Activated naive CD4-positive, alpha-beta T cell treated with anti-CD3 and anti-CD28 coated beads, Interleukin-2, amount 50 U/mL, for 24 hours (primary cell): ENCODE data around the gene NT5DC2.

ENCODE experiments used
- H3K27ac Mint-ChIP-seq: one replicate; pipeline ENCODE4 v1.8.0; 2021; ENCODE audit warnings: mild to moderate bottlenecking, mixed read lengths
- H3K27me3 Mint-ChIP-seq: one replicate; pipeline ENCODE4 v1.8.0; 2021; ENCODE audit warnings: mixed read lengths
- H3K36me3 Mint-ChIP-seq: one replicate; pipeline ENCODE4 v1.8.0; 2021; ENCODE audit warnings: mixed read lengths
- H3K4me1 Mint-ChIP-seq: one replicate; pipeline ENCODE4 v1.8.0; 2021; ENCODE audit warnings: mixed read lengths
- H3K4me3 Mint-ChIP-seq: one replicate; pipeline ENCODE4 v1.8.0; 2021; ENCODE audit warnings: mild to moderate bottlenecking, mixed read lengths
- H3K9me3 Mint-ChIP-seq: one replicate; pipeline ENCODE4 v1.8.0; 2021; ENCODE audit warnings: mixed read lengths

The NT5DC2 gene

GRCh38 chr3:52509753-52510328 lies 23.8 kb downstream of the NT5DC2 start:
- no peaks in the 10 kb centered on the region for H3K4me1 Mint-ChIP-seq
- no peaks in the 10 kb centered on the region for H3K9me3 Mint-ChIP-seq
- no peak overlapping the region for H3K4me3 Mint-ChIP-seq
- H3K27ac Mint-ChIP-seq, result no peak overlapping the region
- no peaks in the 10 kb centered on the region for H3K27me3 Mint-ChIP-seq
- no peaks in the 10 kb centered on the region for H3K36me3 Mint-ChIP-seq

GRCh38 chr3:52507359-52507758 lies 26.3 kb downstream of the NT5DC2 start:
- H3K27ac Mint-ChIP-seq, result no peak overlapping the region
- no peaks in the 10 kb centered on the region for H3K27me3 Mint-ChIP-seq
- H3K4me1 Mint-ChIP-seq, result no peaks in the 10 kb centered on the region
- no peak overlapping the region for H3K4me3 Mint-ChIP-seq
- H3K9me3 Mint-ChIP-seq, result no peaks in the 10 kb centered on the region
- no peaks in the 10 kb centered on the region for H3K36me3 Mint-ChIP-seq

DNA sequence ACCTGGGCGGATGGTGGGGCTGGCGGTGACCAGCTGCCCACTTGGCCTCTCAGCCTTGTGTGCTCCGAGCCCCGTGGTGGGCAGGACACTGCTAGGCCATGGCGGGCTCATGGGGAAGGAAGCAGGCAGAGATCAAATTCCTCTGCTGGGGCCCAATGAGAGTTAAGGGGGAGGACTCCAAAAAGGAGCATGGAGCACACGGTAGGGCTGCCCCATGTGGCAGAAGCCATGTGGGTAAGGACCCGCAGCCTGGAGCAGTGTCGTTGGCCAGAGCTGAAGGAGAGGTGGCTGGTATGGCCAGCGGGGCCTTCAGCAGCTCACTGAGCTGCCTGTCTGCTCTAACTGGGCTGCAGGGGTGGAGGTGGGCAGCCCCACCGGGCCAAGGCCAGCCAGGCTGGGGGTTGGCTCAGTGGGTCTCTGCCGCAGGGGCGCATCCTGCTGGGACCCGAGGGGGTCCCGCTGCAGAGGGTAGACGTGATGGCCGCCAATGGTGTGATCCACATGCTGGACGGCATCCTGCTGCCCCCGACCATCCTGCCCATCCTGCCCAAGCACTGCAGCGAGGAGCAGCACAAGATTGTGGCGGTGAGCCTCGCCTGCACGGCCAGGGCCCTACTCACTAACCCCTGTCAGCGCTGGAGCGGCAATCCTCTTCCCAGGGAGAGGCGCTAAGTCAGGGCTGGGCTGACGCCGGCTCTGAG lies 27.2 kb downstream of the NT5DC2 start:
- H3K36me3 Mint-ChIP-seq, result no peaks in the 10 kb centered on the region
- H3K27me3 Mint-ChIP-seq, result no peaks in the 10 kb centered on the region
- no peak overlapping the region for H3K27ac Mint-ChIP-seq
- no peaks in the 10 kb centered on the region for H3K9me3 Mint-ChIP-seq
- no peaks in the 10 kb centered on the region for H3K4me1 Mint-ChIP-seq
- H3K4me3 Mint-ChIP-seq, result no peak overlapping the region

DNA sequence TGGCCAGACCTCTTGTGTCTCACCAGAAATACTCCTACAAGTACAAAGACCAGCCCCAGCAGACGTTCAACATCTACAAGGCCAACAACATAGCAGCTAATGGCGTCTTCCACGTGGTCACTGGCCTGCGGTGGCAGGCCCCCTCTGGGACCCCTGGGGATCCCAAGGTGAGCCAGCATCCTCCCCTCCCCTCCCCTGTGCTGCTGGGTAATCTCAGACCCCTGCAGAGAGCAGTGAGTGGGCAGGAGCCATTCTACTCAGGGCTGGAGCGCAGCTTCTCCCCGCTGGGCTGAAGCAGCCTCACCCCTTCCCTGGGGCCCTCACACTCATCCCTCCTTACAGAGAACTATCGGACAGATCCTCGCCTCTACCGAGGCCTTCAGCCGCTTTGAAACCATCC lies 28.7 kb downstream of the NT5DC2 start:
- H3K27ac Mint-ChIP-seq, result no peak overlapping the region
- H3K27me3 Mint-ChIP-seq, result no peaks in the 10 kb centered on the region
- H3K4me3 Mint-ChIP-seq, result no peak overlapping the region
- H3K4me1 Mint-ChIP-seq, result no peaks in the 10 kb centered on the region
- no peaks in the 10 kb centered on the region for H3K36me3 Mint-ChIP-seq
- H3K9me3 Mint-ChIP-seq, result no peaks in the 10 kb centered on the region

DNA sequence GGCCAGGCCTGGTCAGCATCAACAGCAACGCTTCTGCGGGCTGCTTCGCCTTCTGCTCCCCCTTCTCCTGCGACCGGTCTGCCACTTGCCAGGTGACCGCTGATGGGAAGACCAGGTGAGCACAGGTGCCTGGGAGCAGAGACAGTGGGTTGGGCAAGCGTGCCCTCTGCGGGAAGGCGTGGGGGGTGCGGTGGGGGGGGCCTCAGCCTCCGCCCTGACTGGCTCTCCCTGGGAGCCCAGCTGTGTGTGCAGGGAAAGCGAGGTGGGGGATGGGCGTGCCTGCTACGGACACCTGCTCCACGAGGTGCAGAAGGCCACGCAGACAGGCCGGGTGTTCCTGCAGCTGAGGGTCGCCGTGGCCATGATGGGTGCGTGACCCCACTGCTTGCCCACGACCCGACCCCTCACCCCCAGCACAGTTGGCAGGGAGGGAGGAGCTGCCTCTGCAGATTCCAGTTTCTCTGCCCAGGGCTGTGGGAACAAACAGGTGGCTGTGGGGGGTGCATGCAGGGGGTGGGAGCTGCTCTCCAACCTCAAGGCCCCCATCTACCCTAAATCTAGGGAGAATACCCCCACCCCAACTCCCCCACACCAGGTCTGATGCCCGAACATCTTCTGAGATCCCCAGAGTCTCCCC lies 29.8 kb downstream of the NT5DC2 start:
- Mint-ChIP-seq H3K36me3 (no peaks in the 10 kb centered on the region), H3K27me3 (no peaks in the 10 kb centered on the region), H3K9me3 (no peaks in the 10 kb centered on the region), H3K4me3 (no peak overlapping the region), H3K27ac (no peak overlapping the region), H3K4me1 (no peaks in the 10 kb centered on the region)

DNA sequence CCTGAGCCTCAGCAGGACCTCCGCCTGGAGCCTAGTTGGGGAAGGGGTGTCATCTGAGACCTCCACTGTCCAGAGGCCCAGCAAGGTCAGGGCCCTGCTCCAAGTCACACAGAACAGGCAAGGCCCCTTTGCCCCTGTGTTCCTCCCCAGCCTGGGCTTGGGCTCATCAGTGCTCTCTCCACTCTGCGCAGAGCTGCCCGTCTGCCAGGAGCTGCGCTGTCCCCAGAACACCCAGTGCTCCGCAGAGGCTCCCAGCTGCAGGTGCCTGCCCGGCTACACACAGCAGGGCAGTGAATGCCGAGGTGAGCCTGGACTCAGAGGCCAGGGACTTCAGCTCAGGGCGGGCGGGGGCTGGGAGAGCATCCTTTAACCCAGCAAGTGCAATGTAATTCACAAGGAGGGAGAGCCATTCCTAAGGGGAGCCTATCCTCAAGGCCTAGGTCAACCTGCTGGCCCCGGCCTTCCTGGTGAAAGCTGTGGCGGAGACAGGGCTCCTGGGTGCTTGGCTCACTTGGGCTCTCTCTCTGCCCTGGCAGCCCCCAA lies 30.8 kb downstream of the NT5DC2 start:
- no peaks in the 10 kb centered on the region for H3K9me3 Mint-ChIP-seq
- H3K36me3 Mint-ChIP-seq, result no peaks in the 10 kb centered on the region
- no peak overlapping the region for H3K4me3 Mint-ChIP-seq
- H3K27ac Mint-ChIP-seq, result no peak overlapping the region
- H3K27me3 Mint-ChIP-seq, result no peaks in the 10 kb centered on the region
- H3K4me1 Mint-ChIP-seq, result no peaks in the 10 kb centered on the region

- H3K4me1 Mint-ChIP-seq, result no peaks in the 10 kb centered on the region
- no peak overlapping the region for H3K4me3 Mint-ChIP-seq
- H3K27me3 Mint-ChIP-seq, result no peaks in the 10 kb centered on the region
- no peaks in the 10 kb centered on the region for H3K9me3 Mint-ChIP-seq
- no peaks in the 10 kb centered on the region for H3K36me3 Mint-ChIP-seq
- no peak overlapping the region for H3K27ac Mint-ChIP-seq
Observed at GRCh38 chr3:52502001-52502400, 31.7 kb downstream of the NT5DC2 start.

DNA sequence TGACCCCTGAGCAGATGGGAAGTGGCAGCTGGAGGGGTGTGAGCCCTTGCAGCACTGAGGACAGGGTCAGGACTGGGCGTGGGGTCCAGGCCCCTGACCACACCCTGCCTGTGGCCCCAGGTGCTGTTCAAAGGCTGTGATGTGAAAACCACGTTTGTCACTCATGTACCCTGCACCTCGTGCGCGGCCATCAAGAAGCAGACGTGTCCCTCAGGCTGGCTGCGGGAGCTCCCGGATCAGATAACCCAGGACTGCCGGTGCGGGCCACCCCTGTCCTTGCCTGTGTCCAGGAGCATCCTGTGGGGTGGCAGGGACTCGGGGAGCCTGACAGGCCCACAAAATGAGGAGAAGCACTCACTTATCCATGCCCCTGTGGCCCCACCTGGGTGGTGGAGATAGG lies 32.6 kb downstream of the NT5DC2 start:
- no peaks in the 10 kb centered on the region for H3K9me3 Mint-ChIP-seq
- no peaks in the 10 kb centered on the region for H3K36me3 Mint-ChIP-seq
- no peak overlapping the region for H3K4me3 Mint-ChIP-seq
- H3K27ac Mint-ChIP-seq, result no peak overlapping the region
- H3K4me1 Mint-ChIP-seq, result no peaks in the 10 kb centered on the region
- no peaks in the 10 kb centered on the region for H3K27me3 Mint-ChIP-seq

DNA sequence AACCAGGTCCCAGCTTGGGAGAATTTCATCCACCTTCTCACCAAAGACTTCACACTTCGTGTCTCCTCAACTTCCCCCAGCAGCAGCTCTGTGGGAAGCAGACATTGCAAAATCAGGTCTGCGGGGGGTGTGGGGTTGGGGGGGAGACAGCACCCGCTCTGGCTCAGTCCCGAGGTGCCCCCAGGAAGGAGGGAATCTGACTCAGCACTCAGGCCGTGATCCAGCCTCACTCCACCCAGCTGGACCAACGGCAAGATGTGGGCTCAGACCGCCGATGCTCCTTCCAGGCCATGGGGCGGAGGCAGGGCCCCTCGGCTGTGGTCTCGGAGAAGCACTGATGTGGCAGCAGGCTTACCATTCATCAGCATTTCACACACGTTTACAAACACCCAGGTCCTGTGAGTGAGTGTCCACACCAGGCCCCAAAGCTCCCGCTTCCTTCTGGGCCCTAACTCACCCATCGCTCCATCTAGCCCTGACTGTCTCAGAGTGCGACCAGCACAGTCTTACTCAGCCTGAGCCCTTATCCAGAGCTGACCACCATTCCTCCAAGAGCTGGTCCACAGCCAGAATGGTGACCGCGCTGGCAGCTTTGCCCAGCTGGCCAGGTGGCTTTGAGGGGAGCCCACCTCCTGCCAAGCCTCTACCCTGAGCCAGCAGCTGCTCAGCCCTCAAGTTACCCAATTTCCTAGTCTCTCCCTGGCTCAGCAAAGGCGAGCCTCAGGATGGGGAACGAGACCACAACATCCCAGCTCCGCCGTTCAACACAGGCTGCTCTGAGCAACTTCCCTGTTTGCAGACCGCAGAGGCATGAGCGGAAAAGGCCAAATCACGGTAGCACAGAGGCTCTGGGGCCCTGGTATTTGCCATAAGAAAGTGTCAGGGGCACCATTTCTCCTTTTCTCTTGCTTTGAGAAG lies 35.3 kb downstream of the NT5DC2 start:
- Mint-ChIP-seq H3K4me1 (no peaks in the 10 kb centered on the region), H3K27ac (no peak overlapping the region), H3K27me3 (no peaks in the 10 kb centered on the region), H3K36me3 (no peaks in the 10 kb centered on the region), H3K4me3 (no peak overlapping the region), H3K9me3 (no peaks in the 10 kb centered on the region)

DNA sequence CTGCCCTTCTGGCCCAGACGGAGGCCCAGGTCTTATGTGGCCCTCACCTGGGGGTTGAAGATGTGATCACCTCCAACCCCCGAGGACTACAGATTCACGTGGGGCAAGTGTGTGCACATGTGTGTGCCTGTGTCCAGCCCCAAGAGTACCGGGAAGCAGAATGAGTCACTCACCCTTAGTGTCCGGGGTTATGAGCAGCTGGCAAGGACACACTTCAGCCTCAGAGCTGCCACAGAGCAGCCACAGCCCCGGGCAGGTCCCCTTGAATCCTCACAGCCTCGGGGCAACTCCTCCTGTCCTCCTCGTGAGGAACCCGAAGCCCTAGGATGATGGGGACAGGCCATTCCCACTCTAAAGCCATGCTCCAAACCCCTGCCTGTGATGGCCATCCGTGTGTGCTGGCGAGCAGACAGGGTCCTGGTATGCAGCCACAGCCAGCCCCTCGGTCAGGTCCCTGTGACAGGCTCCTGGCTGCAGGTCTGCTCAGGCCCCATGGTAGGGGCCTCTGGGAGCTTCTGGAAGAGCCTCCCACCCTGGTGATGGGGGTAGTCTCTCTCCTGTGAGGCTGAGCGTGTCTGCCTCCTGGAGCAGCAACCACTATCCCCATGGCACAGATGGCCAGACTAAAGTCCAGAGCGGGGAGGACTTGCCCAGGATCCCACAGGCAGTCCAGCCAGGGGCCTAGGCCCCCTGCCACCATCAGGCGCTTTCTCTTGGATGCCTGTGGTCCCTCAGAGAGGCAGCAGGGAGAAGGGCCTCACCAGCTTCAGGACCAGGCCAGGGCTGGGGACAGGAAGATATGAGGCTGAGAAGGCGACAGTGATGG lies 37.7 kb downstream of the NT5DC2 start:
- Mint-ChIP-seq H3K27ac (no peak overlapping the region), H3K4me1 (no peaks in the 10 kb centered on the region), H3K36me3 (no peaks in the 10 kb centered on the region), H3K9me3 (no peaks in the 10 kb centered on the region), H3K4me3 (no peak overlapping the region), H3K27me3 (no peaks in the 10 kb centered on the region)

DNA sequence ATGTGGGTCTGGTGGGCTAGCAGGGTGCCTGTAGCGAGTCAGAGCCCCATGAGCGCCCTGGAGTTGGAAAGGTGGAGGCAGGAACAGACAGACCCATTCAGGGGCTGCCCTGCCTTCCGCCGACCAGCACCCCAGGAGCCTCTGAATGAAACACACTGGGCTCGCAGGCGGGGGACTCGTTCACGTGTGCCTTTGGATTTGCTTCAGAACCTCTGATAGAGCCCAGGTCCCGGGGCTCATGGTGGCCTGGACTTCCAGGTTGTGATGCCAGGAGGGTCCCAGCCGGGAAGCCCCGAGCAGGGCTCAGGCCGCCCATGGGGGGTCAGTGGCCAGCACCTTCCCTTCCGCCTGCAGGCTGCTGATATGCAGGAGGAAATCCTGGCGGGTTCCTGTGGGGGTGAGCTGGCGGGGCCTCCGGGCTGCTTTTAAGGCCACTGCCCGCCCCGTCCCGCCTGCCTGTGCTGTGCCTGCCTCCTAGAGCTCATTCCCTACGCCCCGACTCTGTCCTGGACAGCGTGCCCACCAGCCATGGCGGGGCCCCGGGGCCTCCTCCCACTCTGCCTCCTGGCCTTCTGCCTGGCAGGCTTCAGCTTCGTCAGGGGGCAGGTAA lies 38.7 kb downstream of the NT5DC2 start, which contains the start of gene STAB1:
TSS of gene STAB1 (plus strand) at position 453 of the 610 bp plus-strand sequence. CDS start at position 529, 76 bp downstream.
- Mint-ChIP-seq H3K27me3 (no peaks in the 10 kb centered on the region), H3K4me1 (no peaks in the 10 kb centered on the region), H3K4me3 (no peak within 1 kb of the TSS), H3K36me3 (no peaks in the 10 kb centered on the region), H3K9me3 (no peaks in the 10 kb centered on the region), H3K27ac (no peak within 1 kb of the TSS)

GRCh38 chr3:52494445-52494844 lies 39.2 kb downstream of the NT5DC2 start:
- Mint-ChIP-seq H3K27me3 (no peaks in the 10 kb centered on the region), H3K27ac (no peak overlapping the region), H3K36me3 (no peaks in the 10 kb centered on the region), H3K4me1 (no peaks in the 10 kb centered on the region), H3K9me3 (no peaks in the 10 kb centered on the region), H3K4me3 (no peak overlapping the region)

DNA sequence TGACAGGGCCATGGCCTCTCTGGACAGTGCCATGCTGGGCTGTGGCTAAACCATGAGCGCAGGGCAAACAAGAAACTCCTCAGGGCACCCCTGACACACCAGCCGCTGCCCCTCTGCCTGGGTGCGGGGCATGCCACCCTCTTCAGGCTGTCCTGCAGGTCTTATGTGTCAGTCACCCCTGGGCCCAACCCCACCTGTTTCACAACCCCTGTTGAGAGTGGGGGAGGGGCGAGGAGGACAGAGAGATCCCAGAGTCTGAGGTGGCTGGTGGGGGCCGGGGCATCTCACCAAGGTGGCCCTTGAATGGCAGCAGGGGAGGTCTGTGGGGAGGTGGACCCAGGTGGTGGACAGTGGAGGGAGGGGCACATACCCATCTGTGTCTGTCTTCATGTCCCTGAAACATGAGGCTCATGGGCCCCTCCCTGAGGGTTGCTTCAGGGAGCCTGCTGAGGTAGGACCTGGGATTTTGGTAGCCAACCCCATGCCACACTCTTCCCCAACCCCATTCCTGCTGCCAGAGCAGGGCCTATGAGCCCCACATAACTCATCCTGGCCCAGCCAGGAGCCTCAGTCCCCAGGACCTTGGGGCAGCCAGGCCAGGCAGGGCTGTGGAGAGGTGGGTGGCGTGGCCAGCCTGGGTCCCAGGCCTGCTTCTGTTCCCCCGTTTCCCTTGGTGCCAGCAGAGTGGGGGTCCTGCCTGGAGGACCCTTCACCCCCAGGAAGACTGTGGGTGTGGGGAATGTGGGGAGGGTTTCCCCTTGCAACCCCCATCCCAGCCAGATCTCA lies 40.2 kb downstream of the NT5DC2 start:
- H3K9me3 Mint-ChIP-seq, result no peaks in the 10 kb centered on the region
- no peak overlapping the region for H3K27ac Mint-ChIP-seq
- H3K27me3 Mint-ChIP-seq, result no peaks in the 10 kb centered on the region
- H3K36me3 Mint-ChIP-seq, result no peaks in the 10 kb centered on the region
- H3K4me1 Mint-ChIP-seq, result no peaks in the 10 kb centered on the region
- no peak overlapping the region for H3K4me3 Mint-ChIP-seq

DNA sequence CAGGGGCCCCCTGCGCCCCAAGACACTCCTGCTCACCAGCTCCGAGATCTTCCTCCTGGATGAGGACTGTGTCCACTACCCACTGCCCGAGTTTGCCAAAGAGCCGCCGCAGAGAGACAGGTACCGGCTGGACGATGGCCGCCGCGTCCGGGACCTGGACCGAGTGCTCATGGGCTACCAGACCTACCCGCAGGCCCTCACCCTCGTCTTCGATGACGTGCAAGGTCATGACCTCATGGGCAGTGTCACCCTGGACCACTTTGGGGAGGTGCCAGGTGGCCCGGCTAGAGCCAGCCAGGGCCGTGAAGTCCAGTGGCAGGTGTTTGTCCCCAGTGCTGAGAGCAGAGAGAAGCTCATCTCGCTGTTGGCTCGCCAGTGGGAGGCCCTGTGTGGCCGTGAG lies 41.6 kb downstream of the NT5DC2 start:
- Mint-ChIP-seq H3K27ac (no peak overlapping the region), H3K4me1 (no peaks in the 10 kb centered on the region), H3K4me3 (no peak overlapping the region), H3K9me3 (no peaks in the 10 kb centered on the region), H3K27me3 (no peaks in the 10 kb centered on the region), H3K36me3 (peaks cover 2% of the 10 kb centered on the region)
